Dedifferentiated amniotic fluid mesenchymal stem cell (primary cell): ENCODE measurements around the gene FAM216B.
A peak's percentile ranks its signal among the peaks of the same experiment; 100 is the strongest.
"Not testable (repeated sequence)": the region's sequence is repeated elsewhere in the genome, so short reads cannot be mapped to it uniquely, and the experiment has no call there.

Experiments
- DNase-seq: peaks from one replicate; pipeline ENCODE4 v3.0.0-alpha.2; 2016; ENCODE audit errors: extremely low spot score

FAM216B gene

GRCh38 chr13:42781352-42781751, at the start of gene FAM216B:
TSS of gene FAM216B (plus strand) at chr13:42781584. CDS start at chr13:42784068, 2,484 bp downstream.
- no peak for DNase-seq

- no peak for DNase-seq
Observed at GRCh38 chr13:42732073-42732472, 49.3 kb upstream of the FAM216B start.

- DNase-seq: no peak
Observed at GRCh38 chr13:42733046-42733445, 48.3 kb upstream of the FAM216B start.

- DNase-seq: peak; percentile 27
Observed at GRCh38 chr13:42735010-42735409, 46.4 kb upstream of the FAM216B start.

- no peak for DNase-seq
Observed at GRCh38 chr13:42740753-42741152, 40.6 kb upstream of the FAM216B start.

GRCh38 chr13:42741914-42742313, 39.5 kb upstream of the FAM216B start:
- DNase-seq: no peak

GRCh38 chr13:42745655-42746054, 35.7 kb upstream of the FAM216B start:
- DNase-seq: no peak

GRCh38 chr13:42746866-42747265, 34.5 kb upstream of the FAM216B start:
- no peak for DNase-seq

- DNase-seq: peak; percentile 97
Observed at GRCh38 chr13:42747399-42747873, 33.9 kb upstream of the FAM216B start.

- no peak for DNase-seq
Observed at GRCh38 chr13:42750794-42751193, 30.6 kb upstream of the FAM216B start.

GRCh38 chr13:42751693-42752092, 29.7 kb upstream of the FAM216B start:
- DNase-seq: no peak

GRCh38 chr13:42752731-42753130, 28.7 kb upstream of the FAM216B start:
- no peak for DNase-seq

- DNase-seq: no peak
Observed at GRCh38 chr13:42753697-42754096, 27.7 kb upstream of the FAM216B start.

GRCh38 chr13:42754801-42755510, 26.4 kb upstream of the FAM216B start:
- DNase-seq: no peak

- DNase-seq: no peak
Observed at GRCh38 chr13:42757678-42758420, 23.5 kb upstream of the FAM216B start.

- DNase-seq: no peak
Observed at GRCh38 chr13:42758515-42758914, 22.9 kb upstream of the FAM216B start.

GRCh38 chr13:42760951-42761350, 20.4 kb upstream of the FAM216B start:
- DNase-seq: no peak

- no peak for DNase-seq
Observed at GRCh38 chr13:42762251-42762650, 19.1 kb upstream of the FAM216B start.

- DNase-seq: no peak
Observed at GRCh38 chr13:42762917-42763316, 18.5 kb upstream of the FAM216B start.

GRCh38 chr13:42766016-42766415, 15.4 kb upstream of the FAM216B start:
- no peak for DNase-seq

GRCh38 chr13:42769650-42770049, 11.7 kb upstream of the FAM216B start:
- DNase-seq: no peak

GRCh38 chr13:42776558-42776957, 4.8 kb upstream of the FAM216B start:
- DNase-seq: not testable (repeated sequence)

GRCh38 chr13:42777467-42777866, 3.9 kb upstream of the FAM216B start:
- no peak for DNase-seq
